GM21529 (cell line): ENCODE measurements around the gene GUCY1A1.

ENCODE experiments used
- ATAC-seq: cut with Tn5 transposase; IDR thresholded peaks from one replicate; pipeline ENCODE4 v1.9.1; 2021; ENCODE audit not compliant: unreplicated experiment

Gene GUCY1A1

GRCh38 chr4:155772459-155773195 is 106.0 kb downstream of the GUCY1A1 start:
- ATAC-seq = no peak

DNA sequence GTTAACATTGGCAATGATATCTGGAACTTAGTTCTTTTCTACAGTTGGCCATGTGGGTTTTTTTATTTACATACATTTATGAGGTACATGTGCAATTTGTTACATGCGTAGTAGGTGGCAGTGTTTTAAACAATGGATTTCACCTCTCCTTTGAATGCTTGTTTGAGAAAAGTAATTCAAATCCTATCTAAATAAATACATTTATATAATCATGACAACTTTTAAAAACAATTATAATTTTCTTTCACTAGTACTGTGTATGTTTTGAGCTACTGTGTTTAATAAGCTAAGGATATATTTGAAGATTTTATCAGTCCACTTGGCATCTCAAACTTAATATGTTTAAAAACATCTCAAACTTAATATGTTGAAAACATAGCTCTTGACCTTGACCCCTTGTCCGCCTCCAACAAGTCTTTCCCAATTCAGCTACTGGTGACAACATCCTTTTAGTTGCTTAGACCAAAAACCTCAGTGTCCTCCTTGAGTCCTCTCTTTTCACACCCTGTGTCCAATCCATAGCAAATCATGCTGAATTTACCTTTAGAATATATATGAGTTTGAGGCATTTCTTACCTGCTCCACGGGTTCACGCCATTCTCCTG is 106.7 kb downstream of the GUCY1A1 start:
- no peak for ATAC-seq

DNA sequence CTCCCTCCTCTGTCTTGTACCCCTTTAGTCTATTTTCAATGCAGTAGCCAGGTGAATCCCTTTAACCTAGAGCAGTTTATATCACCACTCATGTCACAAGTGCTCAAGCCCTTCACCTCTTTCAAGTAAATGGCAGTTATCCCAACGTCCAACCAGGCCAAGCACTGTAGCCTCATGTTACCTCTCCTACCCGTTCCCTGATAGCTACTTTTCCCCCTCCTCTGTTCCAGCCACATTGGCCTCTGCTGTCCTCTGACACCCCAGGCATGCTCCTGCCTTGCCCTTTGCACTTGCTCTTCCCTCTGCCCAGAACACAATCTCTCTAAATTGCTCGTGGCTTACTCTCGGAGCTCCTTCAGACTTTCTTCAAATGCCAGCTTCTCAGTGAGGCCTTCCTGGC is 107.4 kb downstream of the GUCY1A1 start:
- no peak for ATAC-seq

DNA sequence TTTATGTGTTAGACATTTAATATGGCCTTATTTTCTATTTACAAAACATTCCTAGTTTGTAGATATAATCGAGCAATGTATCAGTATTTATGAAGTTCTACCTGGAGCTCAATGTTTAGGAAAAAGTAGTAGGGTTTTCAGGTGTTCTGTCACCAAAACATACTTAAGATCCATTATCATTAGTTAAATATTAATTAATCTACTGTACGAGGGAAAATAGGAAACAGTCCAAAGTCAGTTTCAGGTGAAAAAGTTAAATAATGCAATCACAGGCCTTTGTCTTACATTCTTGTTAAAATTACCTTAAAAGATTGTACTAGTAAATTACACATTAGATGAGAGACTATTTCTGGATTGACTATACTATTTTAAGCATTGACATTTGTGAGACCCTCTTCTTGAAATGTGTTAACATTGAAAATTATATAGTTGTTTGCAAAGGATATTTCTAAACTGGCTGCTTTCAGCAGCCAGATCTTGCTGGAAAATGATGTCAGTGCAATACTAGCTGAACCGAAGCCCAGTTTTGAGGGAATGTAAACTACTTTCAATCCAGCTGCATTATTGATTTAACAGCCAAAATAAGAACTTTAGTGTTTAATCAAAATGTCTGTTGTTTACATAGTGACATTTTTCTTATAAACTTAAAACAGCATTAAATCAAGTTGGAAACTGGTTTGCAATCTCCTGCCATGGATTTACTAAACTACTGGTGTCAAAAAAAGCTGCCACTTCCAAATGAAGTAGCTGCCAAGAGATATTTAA is 111.5 kb downstream of the GUCY1A1 start:
- ATAC-seq = no peak

- no peak for ATAC-seq
Measured at GRCh38 chr4:155780775-155781174, 114.1 kb downstream of the GUCY1A1 start.

- no peak for ATAC-seq
Measured at GRCh38 chr4:155781249-155781831, 114.7 kb downstream of the GUCY1A1 start.
